T-helper 17 cell (primary cell): ENCODE results near the gene OGFR. TPM values are rescaled to one million over a fixed set of nuclear protein-coding genes. Genes with fewer than 3 reads are reported as not detected.

ENCODE experiments used
- ATAC-seq: fragments of 150-1000 bp; cut with Tn5 transposase; 2 replicates; pipeline ENCODE4 v1.10.0; 2021; ENCODE audit warnings: mild to moderate bottlenecking, moderate library complexity
- DNase-seq, 3 donors: peaks; one replicate each; pipeline versions ENCODE4 v3.0.0 to v3.0.0-alpha.2; 2020 to 2021
- H3K9me3 ChIP-seq: one replicate; pipeline ENCODE4 v1.7.0; 2013; ENCODE audit warnings: low read length, mild to moderate bottlenecking; ENCODE audit not compliant: control insufficient read depth, poor library complexity, severe bottlenecking
- H3K27ac Mint-ChIP-seq: one replicate; pipeline ENCODE4 v1.8.0; 2022; ENCODE audit warnings: mild to moderate bottlenecking, moderate library complexity, mixed read lengths
- H3K27me3 Mint-ChIP-seq: one replicate; pipeline ENCODE4 v1.8.0; 2022; ENCODE audit warnings: mixed read lengths
- H3K36me3 Mint-ChIP-seq: one replicate; pipeline ENCODE4 v1.8.0; 2022; ENCODE audit warnings: low read depth, mixed read lengths
- H3K4me1 Mint-ChIP-seq: one replicate; pipeline ENCODE4 v1.8.0; 2022; ENCODE audit warnings: mild to moderate bottlenecking, mixed read lengths
- H3K4me3 Mint-ChIP-seq: one replicate; pipeline ENCODE4 v1.8.0; 2022; ENCODE audit warnings: mild to moderate bottlenecking, moderate library complexity, mixed read lengths
- total RNA-seq, 4 donors: library from RNA in 2 of 4; stranded (reverse) in 2 of 4; gene quantifications; one replicate each; pipeline ENCODE4 v1.2.3 and lab custom pipeline; 2022 to 2026

OGFR gene
- total RNA-seq, 2 donors from 2014 or later: 39.4 to 41.3 TPM

GRCh38 chr20:62772619-62772989 is 32.0 kb upstream of the OGFR start:
- Mint-ChIP-seq H3K4me1 (peaks cover 24% of the 10 kb centered on the region), H3K36me3 (no peaks in the 10 kb centered on the region), H3K4me3 (no peak overlapping the region), H3K27me3 (no peaks in the 10 kb centered on the region), H3K27ac (peak overlapping the region; percentile 41)
- DNase-seq (no peak), ATAC-seq (no peak)
- no peaks in the 10 kb centered on the region for H3K9me3 ChIP-seq

DNA sequence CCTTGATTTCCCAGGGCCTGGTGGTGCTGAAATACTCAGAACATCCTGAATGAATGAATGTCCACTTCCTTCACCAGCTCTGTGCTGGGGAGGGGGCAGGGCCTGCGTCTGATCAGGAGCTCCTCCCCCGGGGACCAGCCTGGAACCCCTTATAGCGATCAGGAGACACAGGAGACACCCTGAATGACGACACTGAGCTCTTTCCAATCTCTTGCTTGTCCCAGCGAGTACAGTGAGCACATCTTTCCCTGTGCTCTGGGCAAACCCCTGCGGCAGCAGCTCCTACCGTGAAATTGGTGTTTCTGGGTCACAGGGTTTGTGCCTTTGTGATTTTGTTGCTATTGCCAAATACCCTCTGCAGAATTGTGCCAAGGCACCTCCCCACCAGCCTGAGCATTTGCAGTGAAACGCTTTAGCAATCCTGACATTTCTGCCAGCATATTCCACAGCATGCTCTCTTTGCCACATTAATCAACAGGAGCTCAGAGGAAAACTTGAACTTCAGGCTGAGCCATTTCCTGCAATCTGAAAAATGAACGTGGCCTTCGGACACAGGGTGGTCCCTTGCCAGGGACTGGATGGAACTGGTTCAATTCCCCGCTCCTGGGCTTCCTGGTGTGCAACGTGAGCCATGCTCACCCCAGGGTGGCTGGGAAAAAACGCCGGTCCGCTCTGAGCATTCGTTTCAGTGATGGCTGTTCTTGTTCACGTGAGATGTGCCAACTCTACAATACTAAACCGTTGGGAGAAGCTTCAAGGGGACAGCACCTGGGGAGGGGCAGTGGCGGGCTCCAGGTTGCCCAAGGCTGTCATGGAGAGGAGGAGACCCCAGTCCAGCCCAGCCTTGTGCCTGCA is 31.4 kb upstream of the OGFR start:
- Mint-ChIP-seq H3K4me1 (peaks cover 24% of the 10 kb centered on the region), H3K4me3 (no peak overlapping the region)
- DNase-seq: no peak

DNA sequence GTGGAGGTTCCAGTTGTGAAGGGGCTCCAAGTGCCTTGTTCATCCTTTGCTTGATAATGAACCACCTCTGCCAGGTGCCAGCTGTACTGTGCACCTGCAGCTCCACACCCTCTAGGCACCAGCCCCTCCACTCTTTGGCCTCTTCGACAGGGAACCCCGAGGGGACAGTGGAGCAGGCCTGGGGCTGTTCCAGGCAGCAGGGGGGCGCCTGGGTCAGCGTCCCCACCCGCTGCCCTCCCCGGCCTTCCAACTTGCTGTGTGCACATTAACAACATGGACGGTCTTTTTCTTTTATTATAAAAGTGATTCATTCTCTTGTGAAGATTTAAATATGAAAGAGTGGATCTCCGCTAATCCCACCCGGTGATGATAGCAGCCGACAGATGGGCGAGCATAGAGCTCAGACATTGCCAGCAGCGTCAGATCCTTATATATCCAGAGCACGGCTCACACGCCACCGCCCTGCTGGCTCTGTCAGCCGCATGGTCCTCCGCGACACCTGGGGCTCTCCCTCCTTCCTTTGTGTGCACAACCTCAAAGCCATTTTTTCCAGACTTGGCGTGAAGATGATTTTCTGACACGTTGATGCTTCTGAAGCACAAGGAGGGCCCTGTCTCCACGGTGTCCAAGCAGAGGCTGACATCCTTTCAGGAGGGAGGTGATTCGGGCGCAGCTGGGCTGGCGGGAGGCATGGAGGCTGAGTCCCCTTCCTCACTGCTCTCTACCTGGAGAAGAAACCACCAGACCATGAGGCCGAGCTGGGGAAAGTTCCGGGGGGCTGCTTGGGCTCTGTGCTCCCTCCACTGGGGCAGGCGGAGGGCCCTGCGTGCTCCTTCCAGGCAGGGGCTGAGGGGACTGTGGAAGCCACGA is 30.6 kb upstream of the OGFR start:
- H3K27me3 Mint-ChIP-seq: no peaks in the 10 kb centered on the region
- ATAC-seq (no peak), DNase-seq (no peak)
- H3K36me3 Mint-ChIP-seq: no peaks in the 10 kb centered on the region
- H3K4me1 Mint-ChIP-seq: peaks cover 21% of the 10 kb centered on the region
- peak overlapping the region; percentile 19 for H3K4me3 Mint-ChIP-seq
- peak overlapping the region; percentile 41 for H3K27ac Mint-ChIP-seq
- no peaks in the 10 kb centered on the region for H3K9me3 ChIP-seq

More for the DNA sequence above, 31.4 kb upstream of the OGFR start:
- H3K27me3 Mint-ChIP-seq: no peaks in the 10 kb centered on the region
- H3K36me3 Mint-ChIP-seq: no peaks in the 10 kb centered on the region
- ATAC-seq: peak; percentile 15
- H3K27ac Mint-ChIP-seq: peak overlapping the region; percentile 41
- H3K9me3 ChIP-seq: no peaks in the 10 kb centered on the region

DNA sequence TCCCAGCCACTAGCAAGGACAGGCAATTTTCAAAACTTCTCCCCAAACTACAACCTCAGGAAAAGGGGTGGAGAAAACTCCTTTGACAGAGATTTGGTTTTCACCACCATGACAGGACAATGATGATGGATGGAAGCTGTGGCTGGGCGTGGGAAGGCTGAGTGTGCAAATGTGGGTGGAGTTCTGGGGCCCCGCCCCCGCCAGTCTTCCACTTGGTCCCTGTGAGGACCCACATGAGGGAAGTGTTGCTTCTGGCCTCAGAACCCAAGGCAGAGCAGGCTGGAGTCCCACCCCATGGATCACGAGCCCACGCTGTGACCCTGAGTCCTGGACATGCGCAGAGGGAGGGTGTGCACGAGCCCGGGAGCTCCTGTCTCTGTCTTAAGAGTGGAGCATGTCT is 29.9 kb upstream of the OGFR start:
- peaks cover 19% of the 10 kb centered on the region for H3K4me1 Mint-ChIP-seq
- H3K9me3 ChIP-seq: no peaks in the 10 kb centered on the region
- no peak for DNase-seq
- peak overlapping the region; percentile 63 for H3K4me3 Mint-ChIP-seq
- no peaks in the 10 kb centered on the region for H3K36me3 Mint-ChIP-seq
- no peak for ATAC-seq
- H3K27ac Mint-ChIP-seq: peak overlapping the region; percentile 41
- H3K27me3 Mint-ChIP-seq: no peaks in the 10 kb centered on the region

DNA sequence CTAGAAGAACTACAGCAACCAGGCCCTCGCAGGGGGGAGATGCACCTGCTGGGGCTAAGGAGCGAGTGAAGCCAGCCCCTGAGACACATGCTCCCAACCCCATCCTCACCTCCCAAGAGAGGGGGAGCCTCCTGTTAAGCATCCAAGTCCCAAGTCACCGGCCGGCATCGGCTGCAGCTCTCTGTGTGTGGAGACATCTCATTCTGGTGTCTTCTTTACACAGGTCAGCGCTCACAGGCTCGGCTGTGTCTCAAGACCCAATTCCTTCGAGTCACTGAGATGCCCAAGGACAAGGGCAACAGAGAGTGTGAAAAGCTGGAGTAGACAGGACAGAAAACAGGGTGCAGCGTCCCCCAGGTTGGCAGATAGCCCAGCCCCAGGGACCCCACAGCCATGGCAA is 29.4 kb upstream of the OGFR start:
- no peak for DNase-seq
- Mint-ChIP-seq H3K27ac (peak overlapping the region; percentile 86), H3K4me3 (peak overlapping the region; percentile 63), H3K27me3 (no peaks in the 10 kb centered on the region), H3K36me3 (no peaks in the 10 kb centered on the region), H3K4me1 (peaks cover 19% of the 10 kb centered on the region)
- ATAC-seq: no peak
- no peaks in the 10 kb centered on the region for H3K9me3 ChIP-seq

DNA sequence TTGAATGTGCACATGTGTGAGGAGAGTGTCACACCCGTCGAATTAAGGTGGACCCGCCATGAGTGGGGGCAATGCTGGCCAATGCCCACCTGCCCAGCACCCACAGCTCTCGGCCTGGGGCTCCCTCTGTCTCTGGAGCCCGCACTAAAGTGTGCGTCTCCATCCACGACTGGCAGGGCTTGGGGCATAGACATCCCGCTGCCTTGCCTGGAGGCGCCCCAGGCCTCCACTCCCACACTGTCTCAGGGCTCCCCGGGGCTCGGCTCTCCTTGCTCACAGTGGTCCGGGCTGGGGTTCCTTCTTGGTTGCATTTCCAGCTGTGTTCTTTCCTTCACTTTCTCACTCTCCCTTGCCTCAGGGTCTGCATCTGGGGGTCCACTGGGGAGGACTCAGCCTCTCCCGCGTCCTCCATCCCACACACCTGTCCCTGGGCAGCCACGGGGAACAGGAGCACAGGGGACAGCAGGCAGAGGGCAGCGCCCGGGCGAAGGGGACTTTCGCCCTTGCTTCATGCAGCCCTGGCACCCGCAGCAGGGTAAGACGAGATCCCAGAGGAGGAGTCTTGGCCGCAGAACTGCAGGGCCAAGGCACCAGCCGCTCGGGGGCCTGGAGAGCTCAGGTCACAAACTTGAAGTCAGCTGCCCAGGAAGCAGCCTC is 28.5 kb upstream of the OGFR start:
- H3K27me3 Mint-ChIP-seq: no peaks in the 10 kb centered on the region
- no peak for ATAC-seq
- no peaks in the 10 kb centered on the region for H3K36me3 Mint-ChIP-seq
- H3K27ac Mint-ChIP-seq: peak overlapping the region; percentile 86
- no peaks in the 10 kb centered on the region for H3K9me3 ChIP-seq
- peaks cover 19% of the 10 kb centered on the region for H3K4me1 Mint-ChIP-seq
- DNase-seq: no peak
- H3K4me3 Mint-ChIP-seq: peak overlapping the region; percentile 47

GRCh38 chr20:62776692-62777527 is 27.7 kb upstream of the OGFR start:
- Mint-ChIP-seq H3K4me3 (peak overlapping the region; percentile 47), H3K4me1 (peaks cover 19% of the 10 kb centered on the region)
- ATAC-seq: peak; percentile 71

GRCh38 chr20:62777528-62777830 is 27.2 kb upstream of the OGFR start:
- H3K27me3 Mint-ChIP-seq: no peaks in the 10 kb centered on the region
- H3K4me1 Mint-ChIP-seq: peaks cover 21% of the 10 kb centered on the region
- H3K4me3 Mint-ChIP-seq: peak overlapping the region; percentile 47
- ATAC-seq: no peak
- H3K36me3 Mint-ChIP-seq: no peaks in the 10 kb centered on the region
- no peak for DNase-seq
- peak overlapping the region; percentile 86 for H3K27ac Mint-ChIP-seq
- H3K9me3 ChIP-seq: no peaks in the 10 kb centered on the region

More at GRCh38 chr20:62776692-62777527, 27.7 kb upstream of the OGFR start:
- no peak for DNase-seq
- H3K36me3 Mint-ChIP-seq: no peaks in the 10 kb centered on the region
- H3K27me3 Mint-ChIP-seq: no peaks in the 10 kb centered on the region
- peak overlapping the region; percentile 86 for H3K27ac Mint-ChIP-seq
- no peaks in the 10 kb centered on the region for H3K9me3 ChIP-seq

DNA sequence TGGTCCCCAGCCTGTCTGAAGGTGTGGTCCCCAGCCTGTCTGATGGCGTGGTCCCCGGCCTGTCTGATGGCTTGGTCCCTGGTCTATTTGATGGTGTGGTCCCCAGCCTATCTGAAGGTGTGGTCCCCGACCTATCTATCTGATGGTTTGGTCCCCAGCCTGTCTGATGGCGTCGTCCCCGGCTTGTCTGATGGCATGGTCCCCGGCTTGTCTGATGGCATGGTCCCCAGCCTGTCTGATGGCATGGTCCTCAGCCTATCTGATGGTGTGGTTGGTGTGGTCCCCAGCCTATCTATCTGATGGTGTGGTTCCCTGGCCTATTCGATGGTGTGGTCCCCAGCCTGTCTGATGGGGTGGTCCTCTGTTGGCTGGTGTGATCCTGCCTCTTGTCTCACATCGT is 26.6 kb upstream of the OGFR start:
- Mint-ChIP-seq H3K27me3 (no peaks in the 10 kb centered on the region), H3K27ac (peak overlapping the region; percentile 61), H3K4me1 (peaks cover 22% of the 10 kb centered on the region), H3K36me3 (no peaks in the 10 kb centered on the region), H3K4me3 (no peak overlapping the region)
- H3K9me3 ChIP-seq: no peaks in the 10 kb centered on the region
- no peak for DNase-seq
- no peak for ATAC-seq

DNA sequence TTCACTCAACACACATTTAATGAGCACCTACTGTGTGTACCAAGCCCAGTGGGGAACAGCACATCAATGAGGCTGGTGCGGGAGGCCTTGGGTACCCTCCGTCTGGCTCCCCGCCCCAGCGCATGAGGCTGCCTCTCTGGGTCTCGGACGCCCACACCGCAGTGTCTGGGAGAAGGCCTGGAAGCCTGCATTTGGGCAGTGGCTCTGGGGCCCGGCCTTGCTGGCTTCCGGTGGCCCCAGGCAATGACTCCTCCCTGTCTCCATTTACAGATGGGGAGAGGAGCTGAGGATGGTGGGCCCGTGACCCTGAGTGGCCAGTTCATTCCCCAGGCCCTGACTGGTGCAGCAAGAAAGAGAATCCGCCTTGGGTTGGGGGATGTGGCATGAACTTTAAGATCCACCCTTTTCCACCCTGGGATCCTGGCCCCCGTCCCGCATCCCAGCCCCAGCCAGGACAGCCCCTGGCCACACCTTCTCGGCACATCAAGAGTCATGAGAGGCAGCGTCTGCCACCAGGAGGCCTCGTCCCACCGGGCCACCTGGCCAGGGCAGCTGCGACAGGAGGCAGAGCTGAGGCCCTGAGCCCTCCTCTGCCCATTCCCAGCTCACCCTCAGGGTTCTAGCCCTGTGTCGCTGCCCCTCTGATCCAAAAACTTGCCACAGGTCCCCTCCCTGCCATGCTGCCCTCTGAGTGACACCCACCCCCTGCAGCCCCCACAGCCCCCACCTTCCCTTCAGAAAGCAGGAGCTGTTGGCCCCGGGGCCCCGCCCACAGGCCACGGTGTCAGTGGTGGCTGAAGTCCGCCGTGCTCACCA is 25.8 kb upstream of the OGFR start:
- Mint-ChIP-seq H3K4me1 (peaks cover 20% of the 10 kb centered on the region), H3K4me3 (no peak overlapping the region), H3K36me3 (no peaks in the 10 kb centered on the region), H3K27ac (peak overlapping the region; percentile 61), H3K27me3 (no peaks in the 10 kb centered on the region)
- no peak for ATAC-seq
- no peak for DNase-seq
- H3K9me3 ChIP-seq: no peaks in the 10 kb centered on the region

GRCh38 chr20:62779417-62779685 is 25.3 kb upstream of the OGFR start:
- H3K4me1 Mint-ChIP-seq: peaks cover 18% of the 10 kb centered on the region
- no peak overlapping the region for H3K27ac Mint-ChIP-seq
- ATAC-seq (no peak), DNase-seq (no peak)
- no peaks in the 10 kb centered on the region for H3K9me3 ChIP-seq
- no peak overlapping the region for H3K4me3 Mint-ChIP-seq
- no peaks in the 10 kb centered on the region for H3K36me3 Mint-ChIP-seq
- H3K27me3 Mint-ChIP-seq: no peaks in the 10 kb centered on the region

- no peak for DNase-seq
- no peak overlapping the region for H3K27ac Mint-ChIP-seq
Measured at GRCh38 chr20:62780204-62780603, 24.4 kb upstream of the OGFR start.

More at GRCh38 chr20:62780204-62780603, 24.4 kb upstream of the OGFR start:
- H3K36me3 Mint-ChIP-seq: no peaks in the 10 kb centered on the region
- H3K9me3 ChIP-seq: no peaks in the 10 kb centered on the region
- ATAC-seq: no peak
- no peak overlapping the region for H3K4me3 Mint-ChIP-seq
- no peaks in the 10 kb centered on the region for H3K27me3 Mint-ChIP-seq
- peaks cover 15% of the 10 kb centered on the region for H3K4me1 Mint-ChIP-seq
